ENCODE measurements around the gene R3HDM4.
A peak's percentile ranks its signal among the peaks of the same experiment; 100 is the strongest.

Gene R3HDM4

DNA sequence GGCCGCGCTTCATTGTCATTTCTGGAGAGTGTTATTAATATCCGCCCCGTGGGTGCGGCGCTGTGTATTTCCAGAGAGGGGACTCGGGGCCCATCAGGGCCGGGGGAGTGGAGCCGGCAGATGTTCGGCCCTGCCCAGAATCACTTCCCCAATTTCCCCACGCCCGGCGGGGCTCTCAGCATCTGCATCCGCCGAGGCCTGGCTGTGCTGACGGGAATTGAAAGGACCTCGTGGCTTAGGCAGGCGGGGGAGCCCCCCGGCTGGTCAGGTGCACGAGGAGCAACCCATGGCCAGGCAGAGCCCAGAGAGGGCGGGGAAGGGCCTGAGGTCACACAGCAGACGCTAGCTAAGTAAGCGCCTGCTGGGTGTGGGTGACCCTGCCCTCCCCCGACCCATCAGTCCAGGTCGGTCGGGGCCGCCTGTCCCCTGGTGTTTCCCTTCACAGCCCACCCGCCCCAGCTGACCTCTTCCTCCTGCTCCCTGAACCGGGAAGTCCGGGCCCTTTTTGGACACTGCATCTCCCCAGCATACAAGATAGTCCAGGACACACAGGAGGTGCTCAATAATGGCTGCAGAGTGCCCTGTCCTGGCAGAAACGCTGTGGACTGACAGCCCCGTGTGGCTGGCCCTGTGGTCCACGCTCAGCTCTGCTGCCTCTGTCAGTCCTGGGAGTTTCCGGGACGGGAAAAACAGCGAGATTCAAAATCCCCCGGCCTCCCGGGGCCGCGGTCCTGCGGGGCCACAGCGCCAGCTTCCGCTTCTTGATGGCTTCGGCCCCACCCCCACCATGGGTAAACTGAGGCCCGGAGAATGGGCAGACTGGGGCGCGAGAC, 34.9 kb upstream of the R3HDM4 start:
- FAIRE-seq (peak; percentile 98), DNase-seq (ENCODE audit: insufficient read length, low spot score) (peak; percentile 95)
- TF ChIP-seq PAX5 (IDR thresholded peaks at IDR 0.05; ENCODE audit: insufficient read depth, low read length, severe bottlenecking) (peak; percentile 41), SPI1 (IDR thresholded peaks at IDR 0.05; ENCODE audit: low read depth, low read length) (peak; percentile 99), POLR2AphosphoS5 (IDR thresholded peaks at IDR 0.05; ENCODE audit: low read depth, low read length) (no peak), POU2F2 (IDR thresholded peaks at IDR 0.05; ENCODE audit: low read depth, low read length) (peak; percentile 68; the same call in 1 of the 2 replicates), TAF1 (IDR thresholded peaks at IDR 0.05; ENCODE audit: low read depth, low read length) (no peak)

GRCh38 chr19:947090-947706, 34.2 kb upstream of the R3HDM4 start:
- no peak for DNase-seq (ENCODE audit: insufficient read length, low spot score)
- FAIRE-seq: no peak
- TF ChIP-seq PAX5 (IDR thresholded peaks at IDR 0.05; ENCODE audit: insufficient read depth, low read length, severe bottlenecking) (no peak), POU2F2 (IDR thresholded peaks at IDR 0.05; ENCODE audit: low read depth, low read length) (0 out of 2 replicates have a peak, but pooled peaks have one; percentile 13), SPI1 (IDR thresholded peaks at IDR 0.05; ENCODE audit: low read depth, low read length) (no peak), POLR2A (IDR thresholded peaks at IDR 0.05; ENCODE audit: low read depth, low read length) (0 out of 2 replicates have a peak, but pooled peaks have one; percentile 42), TAF1 (IDR thresholded peaks at IDR 0.05; ENCODE audit: low read depth, low read length) (no peak), POLR2AphosphoS5 (IDR thresholded peaks at IDR 0.05; ENCODE audit: low read depth, low read length) (peak; percentile 1; the same call in 1 of the 2 replicates)

- TF ChIP-seq POU2F2 (IDR thresholded peaks at IDR 0.05; ENCODE audit: low read depth, low read length) (no peak), PAX5 (IDR thresholded peaks at IDR 0.05; ENCODE audit: insufficient read depth, low read length, severe bottlenecking) (no peak), POLR2AphosphoS5 (IDR thresholded peaks at IDR 0.05; ENCODE audit: low read depth, low read length) (no peak), SPI1 (IDR thresholded peaks at IDR 0.05; ENCODE audit: low read depth, low read length) (no peak), TAF1 (IDR thresholded peaks at IDR 0.05; ENCODE audit: low read depth, low read length) (no peak), POLR2A (IDR thresholded peaks at IDR 0.05; ENCODE audit: low read depth, low read length) (no peak)
- FAIRE-seq (no peak), DNase-seq (ENCODE audit: insufficient read length, low spot score) (no peak)
Measured at GRCh38 chr19:945401-946252, 32.6 kb upstream of the R3HDM4 start.

GRCh38 chr19:944663-945241, 31.7 kb upstream of the R3HDM4 start:
- no peak for DNase-seq (ENCODE audit: insufficient read length, low spot score)
- TF ChIP-seq POLR2AphosphoS5 (IDR thresholded peaks at IDR 0.05; ENCODE audit: low read depth, low read length) (no peak), SPI1 (IDR thresholded peaks at IDR 0.05; ENCODE audit: low read depth, low read length) (no peak), POU2F2 (IDR thresholded peaks at IDR 0.05; ENCODE audit: low read depth, low read length) (no peak), TAF1 (IDR thresholded peaks at IDR 0.05; ENCODE audit: low read depth, low read length) (no peak), PAX5 (IDR thresholded peaks at IDR 0.05; ENCODE audit: insufficient read depth, low read length, severe bottlenecking) (no peak), POLR2A (IDR thresholded peaks at IDR 0.05; ENCODE audit: low read depth, low read length) (no peak)
- no peak for FAIRE-seq

- DNase-seq (ENCODE audit: insufficient read length, low spot score) (no peak), FAIRE-seq (peak; percentile 23)
- TF ChIP-seq PAX5 (IDR thresholded peaks at IDR 0.05; ENCODE audit: insufficient read depth, low read length, severe bottlenecking) (no peak), SPI1 (IDR thresholded peaks at IDR 0.05; ENCODE audit: low read depth, low read length) (no peak), POU2F2 (IDR thresholded peaks at IDR 0.05; ENCODE audit: low read depth, low read length) (no peak), TAF1 (IDR thresholded peaks at IDR 0.05; ENCODE audit: low read depth, low read length) (no peak), POLR2AphosphoS5 (IDR thresholded peaks at IDR 0.05; ENCODE audit: low read depth, low read length) (no peak), POLR2A (IDR thresholded peaks at IDR 0.05; ENCODE audit: low read depth, low read length) (no peak)
Measured at GRCh38 chr19:944171-944567, 31.1 kb upstream of the R3HDM4 start.

DNA sequence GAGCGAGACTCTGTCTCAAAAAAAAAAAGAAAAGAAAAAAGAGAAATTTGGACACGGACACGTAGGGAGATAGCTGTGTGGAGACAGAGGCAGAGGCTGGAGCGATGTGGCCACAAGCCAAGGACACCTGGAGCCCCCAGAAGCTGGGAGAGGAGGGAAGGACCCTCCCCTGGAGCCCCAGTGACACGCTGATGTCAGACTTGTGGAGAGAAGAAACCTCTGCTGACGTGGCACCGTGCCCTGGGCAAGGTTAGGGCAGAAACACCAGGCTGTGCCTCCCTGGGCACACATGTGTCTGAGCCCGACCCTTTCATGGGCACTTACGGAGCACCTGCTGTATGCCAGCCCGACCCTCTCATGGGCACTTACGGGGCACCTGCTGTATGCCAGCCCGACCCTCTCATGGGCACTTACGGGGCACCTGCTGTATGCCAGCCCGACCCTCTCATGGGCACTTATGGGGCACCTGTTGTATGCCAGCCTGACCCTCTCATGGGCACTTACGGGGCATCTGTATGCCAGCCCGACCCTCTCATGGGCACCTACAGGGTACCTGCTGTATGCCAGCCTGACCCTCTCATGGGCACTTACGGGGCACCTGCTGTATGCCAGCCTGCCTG, 30.6 kb upstream of the R3HDM4 start:
- TF ChIP-seq POLR2AphosphoS5 (IDR thresholded peaks at IDR 0.05; ENCODE audit: low read depth, low read length) (no peak), TAF1 (IDR thresholded peaks at IDR 0.05; ENCODE audit: low read depth, low read length) (no peak), POU2F2 (IDR thresholded peaks at IDR 0.05; ENCODE audit: low read depth, low read length) (no peak), POLR2A (IDR thresholded peaks at IDR 0.05; ENCODE audit: low read depth, low read length) (no peak), PAX5 (IDR thresholded peaks at IDR 0.05; ENCODE audit: insufficient read depth, low read length, severe bottlenecking) (no peak), SPI1 (IDR thresholded peaks at IDR 0.05; ENCODE audit: low read depth, low read length) (no peak)
- FAIRE-seq (peak; percentile 28), DNase-seq (ENCODE audit: insufficient read length, low spot score) (no peak)

DNA sequence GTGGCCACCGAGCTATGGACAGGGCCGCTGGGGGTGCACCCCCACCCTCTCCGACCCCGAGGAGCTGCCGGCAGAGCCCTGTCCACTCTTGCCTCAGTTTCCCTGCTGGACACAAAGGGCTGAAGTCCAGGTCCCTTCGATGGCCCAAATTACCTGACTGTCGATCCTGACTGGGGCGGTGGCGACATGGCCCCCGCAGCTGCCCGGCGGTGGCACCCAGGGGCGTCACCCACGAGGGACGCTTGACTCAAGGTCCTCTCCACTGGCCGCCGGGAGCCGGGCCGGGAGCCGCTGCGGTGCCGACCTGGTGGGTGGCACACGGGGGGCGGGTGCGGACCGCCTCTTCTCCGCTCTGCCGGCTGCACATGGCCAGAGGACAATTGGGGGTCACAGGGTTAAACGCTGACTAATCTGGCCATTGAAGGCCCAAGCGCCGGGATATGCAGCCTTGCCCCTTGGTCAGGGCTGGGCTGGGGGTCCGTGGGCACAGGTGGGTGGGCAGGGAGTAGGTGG, 29.2 kb upstream of the R3HDM4 start:
- FAIRE-seq (no peak), DNase-seq (ENCODE audit: insufficient read length, low spot score) (no peak)
- TF ChIP-seq POU2F2 (IDR thresholded peaks at IDR 0.05; ENCODE audit: low read depth, low read length) (no peak), POLR2A (IDR thresholded peaks at IDR 0.05; ENCODE audit: low read depth, low read length) (no peak), SPI1 (IDR thresholded peaks at IDR 0.05; ENCODE audit: low read depth, low read length) (no peak), PAX5 (IDR thresholded peaks at IDR 0.05; ENCODE audit: insufficient read depth, low read length, severe bottlenecking) (no peak), TAF1 (IDR thresholded peaks at IDR 0.05; ENCODE audit: low read depth, low read length) (no peak), POLR2AphosphoS5 (IDR thresholded peaks at IDR 0.05; ENCODE audit: low read depth, low read length) (no peak)
